Activated CD4-positive, alpha-beta T cell treated with anti-CD3 and anti-CD28 coated beads, Interleukin-2, amount 50 U/mL, for 48 hours (primary cell): Measurements from ENCODE around the gene PSMB10.
"Not testable (repeated sequence)": the region's sequence is repeated elsewhere in the genome, so short reads cannot be mapped to it uniquely, and the experiment has no call there.

Experiments used
- DNase-seq, 2 experiments: peaks; one replicate each; pipeline ENCODE4 v3.0.0-alpha.2; 2020

The PSMB10 gene

GRCh38 chr16:67936124-67936879 is at the start of gene PSMB10:
PSMB10 (minus strand) TSS chr16:67936850; CDS start chr16:67936749, 101 bp downstream.
- DNase-seq = peak; percentile 58 to 67

GRCh38 chr16:67982011-67982696 is 45.5 kb upstream of the PSMB10 start:
- DNase-seq = no peak

- DNase-seq = no peak
Observed at GRCh38 chr16:67979955-67980678, 43.5 kb upstream of the PSMB10 start, which contains the start of gene DPEP3. DPEP3 (minus strand) TSS chr16:67980499; CDS start chr16:67980380, 119 bp downstream.

GRCh38 chr16:67977469-67978227 is 41.0 kb upstream of the PSMB10 start:
- no peak for DNase-seq

GRCh38 chr16:67977005-67977404 is 40.4 kb upstream of the PSMB10 start:
- no peak for DNase-seq

- DNase-seq = no peak
Observed at GRCh38 chr16:67976205-67976604, 39.6 kb upstream of the PSMB10 start.

GRCh38 chr16:67975321-67976105 is 38.9 kb upstream of the PSMB10 start:
- no peak for DNase-seq

GRCh38 chr16:67972285-67972684 is 35.6 kb upstream of the PSMB10 start:
- not testable (repeated sequence) for DNase-seq

- DNase-seq = no peak
Observed at GRCh38 chr16:67971111-67971510, 34.5 kb upstream of the PSMB10 start.

- no peak for DNase-seq
Observed at GRCh38 chr16:67969254-67970039, 32.8 kb upstream of the PSMB10 start.

GRCh38 chr16:67968400-67969253 is 32.0 kb upstream of the PSMB10 start, which contains the start of gene SLC12A4:
SLC12A4 (minus strand) TSS chr16:67968637; CDS start chr16:67968553, 84 bp downstream.
- peak; percentile 90 to 92 for DNase-seq

- DNase-seq = peak; percentile 36 to 52
Observed at GRCh38 chr16:67967958-67968399, 31.3 kb upstream of the PSMB10 start.

- peak; percentile 17 to 32 for DNase-seq
Observed at GRCh38 chr16:67967183-67967957, 30.7 kb upstream of the PSMB10 start.

GRCh38 chr16:67966549-67967182 is 30.0 kb upstream of the PSMB10 start:
- no peak for DNase-seq

GRCh38 chr16:67965668-67966548 is 29.3 kb upstream of the PSMB10 start:
- no peak for DNase-seq

- no peak for DNase-seq
Observed at GRCh38 chr16:67964477-67965131, 28.0 kb upstream of the PSMB10 start.
